GM13976 (cell line): Measurements from ENCODE around the gene RNF150.

Experiments used
- DNase-seq: peaks from one replicate; pipeline ENCODE4 v3.0.0; 2012; ENCODE audit warnings: low spot score
- in situ Hi-C: fragments of 300-500 bp; cut with MboI; formaldehyde crosslinking; loops from one replicate; pipeline ENCODE4 v1.12.0; 2022; ENCODE audit warnings: low sequenced_read_pairs, mixed read lengths, inconsistent platforms; ENCODE audit not compliant: unreplicated experiment
- TF ChIP-seq, protein P1 (sequence below): IDR thresholded peaks from 2 replicates; pipeline ENCODE4 v1.5.1; 2012; ENCODE audit warnings: borderline replicate concordance, mild to moderate bottlenecking; ENCODE audit not compliant: insufficient read depth; ENCODE audit errors: extremely low read depth, missing control alignments, control extremely low read depth

Gene RNF150

GRCh38 chr4:141144207-141144606, 10.9 kb upstream of the RNF150 start:
- in situ Hi-C loops = loop anchor here (25.0 kb wide), 1 partner anchor 257 kb away; no protein-coding TSS in a partner anchor
- no peak for DNase-seq
- TF ChIP-seq, protein P1, sequence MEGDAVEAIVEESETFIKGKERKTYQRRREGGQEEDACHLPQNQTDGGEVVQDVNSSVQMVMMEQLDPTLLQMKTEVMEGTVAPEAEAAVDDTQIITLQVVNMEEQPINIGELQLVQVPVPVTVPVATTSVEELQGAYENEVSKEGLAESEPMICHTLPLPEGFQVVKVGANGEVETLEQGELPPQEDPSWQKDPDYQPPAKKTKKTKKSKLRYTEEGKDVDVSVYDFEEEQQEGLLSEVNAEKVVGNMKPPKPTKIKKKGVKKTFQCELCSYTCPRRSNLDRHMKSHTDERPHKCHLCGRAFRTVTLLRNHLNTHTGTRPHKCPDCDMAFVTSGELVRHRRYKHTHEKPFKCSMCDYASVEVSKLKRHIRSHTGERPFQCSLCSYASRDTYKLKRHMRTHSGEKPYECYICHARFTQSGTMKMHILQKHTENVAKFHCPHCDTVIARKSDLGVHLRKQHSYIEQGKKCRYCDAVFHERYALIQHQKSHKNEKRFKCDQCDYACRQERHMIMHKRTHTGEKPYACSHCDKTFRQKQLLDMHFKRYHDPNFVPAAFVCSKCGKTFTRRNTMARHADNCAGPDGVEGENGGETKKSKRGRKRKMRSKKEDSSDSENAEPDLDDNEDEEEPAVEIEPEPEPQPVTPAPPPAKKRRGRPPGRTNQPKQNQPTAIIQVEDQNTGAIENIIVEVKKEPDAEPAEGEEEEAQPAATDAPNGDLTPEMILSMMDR = no peak

DNA sequence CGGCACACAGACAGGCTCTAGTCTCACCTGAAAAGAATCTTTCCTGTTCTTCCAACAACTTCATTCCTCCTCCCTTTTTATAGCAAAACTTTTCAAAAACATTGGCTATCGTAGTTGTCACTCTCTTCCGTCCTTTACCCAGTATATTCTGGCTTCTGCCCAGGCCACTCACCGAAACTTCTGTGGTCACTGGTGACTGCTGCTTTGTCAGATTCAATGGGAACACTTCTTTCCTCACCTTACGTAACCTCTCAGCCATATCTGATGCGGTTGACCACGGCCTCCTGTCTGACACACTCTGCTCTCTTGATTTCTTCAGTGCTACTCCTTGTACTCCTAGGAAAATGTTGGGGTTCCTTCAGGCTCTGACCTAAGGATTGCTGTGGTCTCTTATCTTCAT, 9.2 kb upstream of the RNF150 start:
- TF ChIP-seq, protein P1 = no peak
- DNase-seq = no peak
- in situ Hi-C loops = loop anchor here (25.0 kb wide), 1 partner anchor 255 kb away; no protein-coding TSS in a partner anchor

DNA sequence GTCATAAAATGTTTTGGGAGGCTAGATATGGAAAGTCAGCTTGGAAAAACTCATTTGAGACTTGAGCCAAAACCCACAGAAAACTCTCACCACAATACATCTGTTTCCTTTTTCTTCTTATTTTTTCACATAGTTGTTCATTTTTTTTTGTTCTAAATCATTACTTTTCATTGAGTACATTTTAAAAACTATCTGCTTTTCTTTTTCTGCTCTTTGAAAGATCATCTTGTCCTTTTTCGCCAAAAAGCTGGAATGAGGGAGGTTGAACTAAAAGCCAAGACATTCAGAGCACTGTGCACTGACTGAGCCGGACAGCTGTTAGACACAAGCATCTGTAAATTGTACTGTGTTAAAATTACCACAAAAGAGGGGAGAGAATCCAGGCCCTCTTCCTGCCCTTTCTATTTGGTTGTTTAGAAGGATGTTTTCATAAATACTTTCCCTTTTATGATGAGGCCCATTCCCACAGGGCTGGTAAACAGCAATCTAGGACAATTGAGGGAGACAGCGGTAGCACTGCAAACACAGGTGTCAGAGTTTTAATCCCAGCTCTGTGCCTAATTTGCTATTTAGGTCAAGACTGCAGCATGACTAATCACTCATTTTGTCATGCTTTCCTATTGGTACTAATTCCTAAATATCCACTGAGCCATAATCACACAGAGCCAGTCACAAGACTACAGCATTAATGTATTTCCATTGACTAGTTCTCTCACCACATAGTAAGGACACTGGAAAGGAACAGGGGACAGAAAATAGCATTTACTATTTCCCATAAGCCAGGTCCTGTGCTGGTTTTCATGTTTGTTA, 7.3 kb upstream of the RNF150 start:
- no peak for DNase-seq
- in situ Hi-C loops = loop anchor here (25.0 kb wide), 1 partner anchor 253 kb away; no protein-coding TSS in a partner anchor
- TF ChIP-seq, protein P1 = no peak

DNA sequence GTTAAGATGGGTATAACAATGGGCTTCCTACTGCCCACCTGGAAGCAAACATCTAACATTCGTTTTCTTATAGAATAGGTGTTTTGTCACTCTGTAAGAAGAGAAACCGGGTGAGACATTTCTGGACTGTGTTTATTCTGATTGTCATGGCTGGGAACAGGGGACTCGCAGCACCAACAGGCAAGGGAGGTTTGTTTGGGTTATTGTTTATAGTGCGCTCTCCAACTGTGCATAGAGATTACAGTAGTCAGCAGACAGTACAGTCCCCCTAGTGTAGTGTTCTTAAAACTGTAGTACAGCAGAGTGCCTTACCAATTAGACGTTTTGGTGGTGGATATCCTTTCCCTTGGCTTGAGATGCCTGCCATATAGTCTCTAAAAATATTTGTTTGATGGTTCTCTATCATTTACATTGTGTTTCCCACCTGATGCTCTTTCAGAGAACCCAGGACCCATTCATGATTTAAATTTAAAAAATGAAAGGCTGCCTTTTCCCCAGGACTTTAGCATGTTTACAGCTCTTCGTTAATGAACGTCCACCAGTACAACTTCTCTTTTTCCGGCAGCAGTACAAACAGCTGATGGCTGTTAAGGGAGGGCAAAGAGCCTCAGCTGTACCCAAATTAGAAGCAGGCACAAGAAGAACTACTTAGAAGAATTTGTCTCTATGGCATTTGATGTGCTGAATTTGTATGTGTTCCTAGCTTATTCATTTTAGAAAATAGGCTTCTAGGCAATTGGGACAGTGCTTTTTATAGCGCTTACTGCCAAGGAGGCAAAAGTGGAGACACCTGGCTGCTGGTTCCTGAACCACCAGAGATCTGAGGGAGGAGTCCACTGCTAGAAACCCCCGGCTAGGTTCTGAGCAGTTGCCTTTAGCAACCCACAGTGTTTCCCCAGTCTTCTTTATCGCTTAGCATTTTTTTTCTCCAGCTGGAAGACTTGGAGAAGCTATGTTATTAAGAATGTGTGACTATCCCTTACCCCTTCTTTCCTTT, 1.0 kb upstream of the RNF150 start:
- in situ Hi-C loops = loop anchor here (25.0 kb wide), 1 partner anchor 247 kb away; no protein-coding TSS in a partner anchor
- TF ChIP-seq, protein P1 = no peak
- DNase-seq = no peak

DNA sequence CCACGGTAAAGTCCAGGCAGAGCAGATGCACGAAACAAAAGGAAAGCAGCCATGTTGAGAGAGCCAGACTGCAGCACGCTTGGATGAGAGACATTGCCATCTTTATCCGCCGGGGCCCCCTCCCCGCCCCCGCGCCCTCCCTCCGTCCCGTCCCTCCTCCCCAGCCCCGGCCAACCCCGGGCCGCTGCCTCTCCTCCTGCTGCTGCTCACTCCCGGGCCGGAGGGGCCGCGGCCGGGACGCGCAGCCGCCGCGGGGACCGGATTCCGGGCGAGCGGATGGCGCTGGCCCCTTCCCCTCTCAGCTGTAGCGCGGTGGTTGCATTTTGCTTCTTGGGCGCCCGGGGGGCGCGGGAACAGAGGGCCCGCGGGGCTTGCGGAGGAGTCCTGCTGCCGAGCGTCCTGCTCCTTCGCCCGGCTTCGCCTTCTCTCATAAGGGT, 542 bp downstream of the RNF150 start:
- in situ Hi-C loops = loop anchor here (25.0 kb wide), 1 partner anchor 245 kb away; no protein-coding TSS in a partner anchor
- TF ChIP-seq, protein P1 = no peak
- peak; percentile 53 for DNase-seq

DNA sequence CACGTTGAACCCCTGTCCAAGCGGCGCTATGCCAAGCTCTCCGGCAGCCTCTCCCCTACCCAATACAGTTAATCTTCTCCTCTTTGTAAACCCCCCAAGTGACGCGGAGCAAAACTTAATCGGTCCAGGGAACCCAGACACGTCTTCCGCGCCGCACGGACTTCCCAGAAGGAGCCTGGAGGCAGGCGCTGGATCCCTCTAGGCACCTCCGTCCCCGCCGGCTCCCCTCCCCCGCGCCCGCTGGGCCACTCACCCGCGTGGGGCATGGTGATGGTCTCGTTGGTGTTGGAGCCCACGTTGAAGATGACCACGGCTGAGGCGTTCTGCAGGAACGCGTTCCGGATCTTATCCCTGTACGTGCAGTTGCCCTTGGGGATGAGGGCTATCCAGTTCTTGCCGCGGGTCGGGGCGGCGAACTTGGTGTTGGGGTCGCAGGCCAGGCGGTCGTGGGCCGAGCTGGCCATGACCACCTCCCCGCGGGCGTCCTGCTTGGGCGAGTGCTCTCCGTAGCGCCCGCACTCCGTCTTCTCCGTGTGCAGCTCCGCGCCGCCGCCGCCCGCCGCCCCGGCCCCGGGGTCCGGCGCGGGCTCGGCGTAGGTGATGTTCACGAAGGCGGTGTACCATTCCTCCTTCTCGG, 1.1 kb downstream of the RNF150 start:
- in situ Hi-C loops = loop anchor here (25.0 kb wide), 1 partner anchor 245 kb away; no protein-coding TSS in a partner anchor
- DNase-seq = no peak
- TF ChIP-seq, protein P1 = no peak
